Transverse colon (tissue), 4 donors: ENCODE data around the gene FBF1. TPM values are rescaled to one million over a fixed set of nuclear protein-coding genes. Genes with fewer than 3 reads are reported as not detected.
"Not testable (repeated sequence)": the region's sequence is repeated elsewhere in the genome, so short reads cannot be mapped to it uniquely, and the experiment has no call there.

Experiments
- DNase-seq: peaks from one replicate; pipeline ENCODE4 v3.0.0-alpha.2; 2019
- H3K27ac ChIP-seq, 4 donors: fragments of 200-600 bp; sonication (generic); 2 replicates each; pipeline ENCODE4 v1.5.1; 2016 to 2018; ENCODE audit warnings: inconsistent platforms in 4 of 4
- H3K27me3 ChIP-seq: fragments of 200-600 bp; sonication (generic); 2 replicates; pipeline ENCODE4 v1.5.1; 2017; ENCODE audit warnings: inconsistent platforms
- H3K36me3 ChIP-seq, 4 donors: fragments of 200-600 bp; sonication (generic); 2 replicates each; pipeline ENCODE4 v1.5.1; 2017 to 2019; ENCODE audit warnings: inconsistent platforms in 4 of 4
- H3K4me1 ChIP-seq, 4 donors: fragments of 200-600 bp; sonication (generic); 2 replicates each; pipeline ENCODE4 v1.5.1; 2017 to 2020; ENCODE audit warnings: inconsistent platforms in 4 of 4
- H3K4me3 ChIP-seq, 4 donors: fragments of 200-600 bp; sonication (generic); 1 replicate in 1 of 4; 2 replicates in 3 of 4; pipeline versions ENCODE4 v1.5.1 to v1.6.1; 2017 to 2019; ENCODE audit warnings: inconsistent platforms in 4 of 4
- H3K9me3 ChIP-seq, 2 donors: fragments of 200-600 bp; sonication (generic); 2 replicates each; pipeline ENCODE4 v1.5.1; 2017 to 2019; ENCODE audit warnings: inconsistent platforms in 2 of 2
- CTCF ChIP-seq, 5 experiments: fragments of 200-600 bp in 3 of 5; fragments of 450-650 bp in 2 of 5; sonication (generic) in 3 of 5; IDR thresholded peaks; 1 replicate in 2 of 5; 2 replicates in 3 of 5; pipeline ENCODE4 v1.5.1; 2016 to 2017; ENCODE audit warnings: antibody characterized with exemption in 5 of 5, inconsistent platforms in 3 of 5, mild to moderate bottlenecking in 2 of 5, moderate library complexity in 1 of 5
- POLR2A ChIP-seq: fragments of 450-650 bp; IDR thresholded peaks from one replicate; pipeline ENCODE4 v1.6.1; 2016; ENCODE audit warnings: antibody characterized with exemption, mild to moderate bottlenecking, moderate library complexity
- POLR2AphosphoS5 ChIP-seq, 3 donors: sonication (generic); formaldehyde crosslinking; IDR thresholded peaks; one replicate each; pipeline ENCODE4 v1.6.1; 2016; ENCODE audit warnings: antibody characterized with exemption in 3 of 3
- WGBS, 2 donors: methylation state at CpG; one replicate each; pipeline ENCODE4 v1.1.5; 2018; ENCODE audit warnings: low coverage in 1 of 2; 5-methylcytosine and 5-hydroxymethylcytosine counted together
- in situ Hi-C, 4 donors: fragments of 200-750 bp; cut with MboI; loops; one replicate each; pipeline versions ENCODE4 v1.15.0 to v1.15.1; 2017; ENCODE audit warnings: low sequenced_read_pairs in 3 of 4, low pct_ligation_motif_present in 1 of 4, low pct_unique_long_range_greater_than_20kb in 1 of 4
- intact Hi-C: fragments of 100-400 bp; cut with DNase I; formaldehyde crosslinking; loops from one replicate; pipeline ENCODE4 v1.15.1; 2023; ENCODE audit warnings: low total_unique reads
- total RNA-seq, 4 donors: library from RNA; depleted of rRNA; stranded (reverse); fragments of >200 nt; gene quantifications; one replicate each; pipeline ENCODE4 v1.1.0, GENCODE V29; 2016

FBF1 gene
- total RNA-seq, 4 donors from 2014 or later: 2.9 to 29.9 (median 7.9) TPM

DNA sequence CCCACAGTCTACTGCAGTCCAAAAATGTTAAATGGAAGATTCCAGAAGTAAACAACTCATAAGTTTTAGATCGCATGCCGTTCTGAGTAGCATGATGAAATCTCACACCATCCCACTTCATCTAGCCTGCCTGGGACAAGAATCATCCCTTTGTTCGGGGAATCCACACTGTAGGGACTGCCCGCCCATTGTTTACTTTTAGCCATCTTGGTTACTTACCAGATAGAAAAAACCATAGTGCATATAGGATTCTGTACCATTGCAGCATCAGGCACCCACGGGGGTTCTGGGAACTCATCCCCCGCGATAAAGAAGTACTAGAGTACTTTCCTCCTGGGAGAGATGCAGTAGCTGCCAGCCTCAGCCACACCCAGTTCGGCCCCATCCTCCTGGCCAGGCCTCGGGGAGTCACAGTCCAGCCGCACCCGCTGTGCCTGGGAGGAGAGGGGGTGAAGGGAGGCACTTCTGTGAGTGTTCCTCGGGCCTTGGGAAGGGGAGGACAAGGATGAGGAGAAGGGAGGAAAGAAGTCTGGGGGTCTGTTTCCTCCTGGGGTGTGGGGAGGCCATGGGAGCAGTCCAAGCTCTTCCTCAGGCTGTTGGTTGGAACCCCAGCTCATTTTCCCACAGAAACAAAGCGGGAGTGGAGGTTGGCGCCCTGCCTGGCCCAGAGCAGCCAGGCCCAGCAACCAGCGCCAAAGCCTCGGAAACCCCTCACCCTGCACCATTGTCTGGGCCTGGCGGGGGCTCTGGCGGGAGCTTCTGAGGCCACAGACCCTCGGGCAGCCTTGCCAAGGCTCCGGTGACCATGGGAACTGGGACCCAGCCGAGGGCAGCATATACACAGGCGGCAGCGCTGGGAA, 71.3 kb downstream of the FBF1 start:
- Histone ChIP-seq H3K27me3 (no peaks in the 10 kb centered on the region), H3K4me1 (peaks cover 28 to 55% (median 42%) of the 10 kb centered on the region in 4 donors), H3K9me3 (no peaks in the 10 kb centered on the region), H3K27ac (peak overlapping the region; percentile 81 to 94 (median 90)), H3K4me3 (peak overlapping the region in 2 of 4 donors; percentile 1 to 2), H3K36me3 (no peaks in the 10 kb centered on the region)
- in situ Hi-C loops (no loop called here), intact Hi-C loops (no loop called here)
- WGBS, 2 donors: 49% methylated on average over 23 of the region's 23 CpGs; no CpG with 5 or more reads in 1 of the 2 donors
- peak; percentile 71 for DNase-seq
- TF ChIP-seq POLR2AphosphoS5 (IDR thresholded peaks at IDR 0.05): peak; percentile 8 to 51 (median 29)
- no peak for TF ChIP-seq CTCF (IDR thresholded peaks at IDR 0.05)

GRCh38 chr17:75868730-75869281, 72.0 kb downstream of the FBF1 start:
- intact Hi-C loops, H3K9me3 ChIP-seq, in situ Hi-C loops, H3K27me3 ChIP-seq, H3K4me3 ChIP-seq, H3K36me3 ChIP-seq, DNase-seq: not testable (repeated sequence)
- H3K27ac ChIP-seq: peak overlapping the region; percentile 81 to 94 (median 90)
- 74% methylated on average over 12 of the region's 12 CpGs; no CpG with 5 or more reads in 1 of the 2 donors for WGBS, 2 donors
- peaks cover 27 to 54% (median 43%) of the 10 kb centered on the region in 4 donors for H3K4me1 ChIP-seq

DNA sequence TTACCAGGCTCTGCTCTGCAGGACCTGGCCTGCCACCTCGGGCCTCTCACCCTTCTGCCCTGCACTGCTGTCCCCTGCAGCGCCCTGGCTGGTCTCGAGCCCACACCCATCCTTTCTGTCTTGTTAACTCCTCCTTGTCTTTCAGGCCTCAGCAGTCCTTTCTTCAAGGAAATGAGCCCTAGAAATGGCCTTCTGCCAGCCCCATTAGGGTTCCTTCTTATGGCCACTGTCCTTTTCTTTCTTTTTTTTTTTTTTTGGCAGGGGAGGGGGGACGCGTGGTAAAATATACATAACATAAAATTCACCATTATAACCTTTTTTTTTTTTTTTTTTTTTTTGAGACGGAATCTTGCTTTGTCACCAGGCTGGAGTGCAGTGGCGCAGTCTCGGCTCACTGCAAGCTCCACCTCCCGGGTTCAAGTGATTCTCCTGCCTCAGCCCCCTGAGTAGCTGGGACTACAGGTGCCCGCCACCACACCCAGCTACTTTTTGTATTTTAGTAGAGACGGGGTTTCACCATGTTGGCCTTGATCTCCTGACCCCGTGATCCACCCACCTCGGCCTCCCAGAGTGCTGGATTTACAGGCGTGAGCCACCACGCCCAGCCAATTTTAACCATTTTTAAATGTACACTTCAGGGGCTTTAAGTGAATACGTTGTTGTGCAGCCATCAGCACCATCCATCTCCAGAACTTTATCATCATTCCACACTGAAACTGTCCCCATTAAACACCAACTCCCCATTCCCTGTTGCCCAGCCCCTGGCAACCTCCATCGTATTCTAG, 75.2 kb downstream of the FBF1 start:
- peak overlapping the region; percentile 51 to 84 (median 78) for H3K27ac ChIP-seq
- in situ Hi-C loops: not testable (repeated sequence)

GRCh38 chr17:75864887-75865286, 76.0 kb downstream of the FBF1 start:
- intact Hi-C loops, DNase-seq, H3K4me3 ChIP-seq, in situ Hi-C loops, H3K36me3 ChIP-seq, H3K9me3 ChIP-seq, H3K27me3 ChIP-seq: not testable (repeated sequence)
- Histone ChIP-seq H3K4me1 (peaks cover 8 to 27% (median 23%) of the 10 kb centered on the region in 4 donors), H3K27ac (peak overlapping the region; percentile 51 to 84 (median 78))
- WGBS, 2 donors: 62 to 74% methylated on average over 2 to 4 of the region's 4 CpGs

More for the DNA sequence above, 75.2 kb downstream of the FBF1 start:
- intact Hi-C loops, H3K9me3 ChIP-seq, DNase-seq, H3K36me3 ChIP-seq, H3K27me3 ChIP-seq, H3K4me3 ChIP-seq: not testable (repeated sequence)
- H3K4me1 ChIP-seq: peaks cover 10 to 33% (median 27%) of the 10 kb centered on the region in 4 donors
- 53 to 77% methylated on average over 8 to 17 of the region's 17 CpGs for WGBS, 2 donors

GRCh38 chr17:75864448-75864871, 76.4 kb downstream of the FBF1 start:
- WGBS, 2 donors: 50 to 80% methylated on average over 1 to 8 of the region's 8 CpGs
- peak overlapping the region; percentile 51 to 84 (median 78) for H3K27ac ChIP-seq
- peaks cover 4 to 23% (median 19%) of the 10 kb centered on the region in 4 donors for H3K4me1 ChIP-seq
- H3K36me3 ChIP-seq: no peaks in the 10 kb centered on the region
- no peaks in the 10 kb centered on the region for H3K9me3 ChIP-seq
- H3K27me3 ChIP-seq: no peaks in the 10 kb centered on the region
- in situ Hi-C loops: no loop called here
- H3K4me3 ChIP-seq: no peak overlapping the region
- peak; percentile 75 for DNase-seq
- peak; percentile 61 to 84 (median 82) for TF ChIP-seq POLR2AphosphoS5 (IDR thresholded peaks at IDR 0.05)
- TF ChIP-seq POLR2A: no peak
- intact Hi-C loops: no loop called here

GRCh38 chr17:75861927-75862317, 78.9 kb downstream of the FBF1 start:
- TF ChIP-seq POLR2AphosphoS5 (IDR thresholded peaks at IDR 0.05): peak; percentile 10 to 23 (median 22)
- TF ChIP-seq CTCF (IDR thresholded peaks at IDR 0.05): no peak
- 67 to 69% methylated on average over 1 to 9 of the region's 9 CpGs for WGBS, 2 donors
- Histone ChIP-seq H3K36me3 (no peaks in the 10 kb centered on the region), H3K9me3 (no peaks in the 10 kb centered on the region), H3K4me3 (no peak overlapping the region), H3K27me3 (no peaks in the 10 kb centered on the region), H3K4me1 (peaks cover 0 to 29% (median 10%) of the 10 kb centered on the region in 4 donors), H3K27ac (peak overlapping the region; percentile 31 to 59 (median 38))
- in situ Hi-C loops (no loop called here), intact Hi-C loops (no loop called here)
- no peak for DNase-seq
